SU-DHL-6 (cell line): ENCODE results near the gene TMEM131.

Experiments
- H2AFZ ChIP-seq: fragments of 200-600 bp; sonication (generic); 2 replicates; pipeline ENCODE4 v1.6.1; 2014; ENCODE audit warnings: low read depth, mild to moderate bottlenecking, moderate library complexity, mixed read lengths, antibody characterized with exemption, low read length; ENCODE audit not compliant: severe bottlenecking
- H3F3A ChIP-seq: fragments of 200-600 bp; shearing (Covaris generic); 2 replicates; pipeline ENCODE4 v1.6.0; 2016; ENCODE audit warnings: antibody characterized with exemption, mild to moderate bottlenecking; ENCODE audit not compliant: insufficient read depth
- H3K27ac ChIP-seq: fragments of 200-600 bp; sonication (generic); 2 replicates; pipeline ENCODE4 v1.5.1; 2016; ENCODE audit warnings: low read depth, mild to moderate bottlenecking, low read length, moderate library complexity, mixed read lengths
- H3K27me3 ChIP-seq: fragments of 200-600 bp; sonication (generic), shearing (Covaris generic); 2 replicates; pipeline ENCODE4 v1.6.0; 2014; ENCODE audit warnings: mild to moderate bottlenecking, low read length
- H3K36me3 ChIP-seq: fragments of 200-600 bp; sonication (generic); 2 replicates; pipeline ENCODE4 v1.6.1; 2014; ENCODE audit warnings: mild to moderate bottlenecking, low read length, mixed read lengths
- H3K4me2 ChIP-seq: fragments of 300-600, 200-600 bp; shearing (Covaris generic), sonication (generic); 2 replicates; pipeline ENCODE4 v1.6.0; 2014; ENCODE audit warnings: low read length, low read depth, mild to moderate bottlenecking; ENCODE audit not compliant: poor library complexity, severe bottlenecking
- H3K4me3 ChIP-seq: fragments of 200-600 bp; sonication (generic); 2 replicates; pipeline ENCODE4 v1.5.1; 2014; ENCODE audit warnings: antibody characterized with exemption, low read length, mild to moderate bottlenecking, mixed read lengths; ENCODE audit not compliant: insufficient read depth, poor library complexity, severe bottlenecking
- H3K79me2 ChIP-seq: fragments of 200-600 bp; sonication (generic); 2 replicates; pipeline ENCODE4 v1.6.1; 2014; ENCODE audit warnings: mild to moderate bottlenecking, low read length, moderate library complexity; ENCODE audit not compliant: insufficient read depth
- H3K9ac ChIP-seq: fragments of 200-600 bp; sonication (generic); 2 replicates; pipeline ENCODE4 v1.7.0; 2014; ENCODE audit warnings: mild to moderate bottlenecking, low read length
- H3K9me2 ChIP-seq: fragments of 200-600 bp; sonication (generic); replicated peaks from 2 replicates; pipeline ENCODE4 v1.6.1; 2014; ENCODE audit warnings: low read length; ENCODE audit not compliant: insufficient read depth
- H3K9me3 ChIP-seq: fragments of 200-600 bp; sonication (generic); 2 replicates; pipeline ENCODE4 v1.6.1; 2014; ENCODE audit warnings: low read length, mixed read lengths; ENCODE audit not compliant: insufficient read depth
- H4K20me1 ChIP-seq: fragments of 200-600 bp; sonication (generic); 2 replicates; pipeline ENCODE4 v1.6.1; 2014; ENCODE audit warnings: low read depth, mild to moderate bottlenecking, antibody characterized with exemption, low read length, moderate library complexity, mixed read lengths
- CTCF ChIP-seq: fragments of 200-600 bp; sonication (generic); IDR thresholded peaks from one replicate; pipeline ENCODE4 v1.5.1; 2017; ENCODE audit warnings: antibody characterized with exemption, mild to moderate bottlenecking, low read length, moderate library complexity; ENCODE audit not compliant: insufficient read depth, poor library complexity, severe bottlenecking
- EZH2phosphoT487 ChIP-seq: fragments of 200-600 bp; sonication (generic), shearing (Covaris generic); conservative IDR thresholded peaks from 2 replicates; pipeline ENCODE4 v1.6.1; 2018; ENCODE audit warnings: mild to moderate bottlenecking, antibody characterized with exemption, low read length, moderate library complexity, mixed read lengths

The TMEM131 gene

GRCh38 chr2:97755491-97755890 lies 240.3 kb downstream of the TMEM131 start:
- Histone ChIP-seq H2AFZ (no peak overlapping the region), H3K36me3 (peaks cover 4% of the 10 kb centered on the region; the same call in 1 of the 2 replicates), H4K20me1 (no peaks in the 10 kb centered on the region), H3F3A (no peaks in the 10 kb centered on the region), H3K9ac (no peak overlapping the region), H3K79me2 (no peaks in the 10 kb centered on the region), H3K27ac (no peak overlapping the region), H3K9me3 (no peaks in the 10 kb centered on the region), H3K27me3 (no peaks in the 10 kb centered on the region), H3K9me2 (no peaks in the 10 kb centered on the region), H3K4me3 (no peak overlapping the region), H3K4me2 (no peak overlapping the region)
- no peak for TF ChIP-seq EZH2phosphoT487
- TF ChIP-seq CTCF = no peak

- TF ChIP-seq EZH2phosphoT487 (no peak), CTCF (no peak)
Observed at GRCh38 chr2:97754690-97755346, 240.9 kb downstream of the TMEM131 start.

DNA sequence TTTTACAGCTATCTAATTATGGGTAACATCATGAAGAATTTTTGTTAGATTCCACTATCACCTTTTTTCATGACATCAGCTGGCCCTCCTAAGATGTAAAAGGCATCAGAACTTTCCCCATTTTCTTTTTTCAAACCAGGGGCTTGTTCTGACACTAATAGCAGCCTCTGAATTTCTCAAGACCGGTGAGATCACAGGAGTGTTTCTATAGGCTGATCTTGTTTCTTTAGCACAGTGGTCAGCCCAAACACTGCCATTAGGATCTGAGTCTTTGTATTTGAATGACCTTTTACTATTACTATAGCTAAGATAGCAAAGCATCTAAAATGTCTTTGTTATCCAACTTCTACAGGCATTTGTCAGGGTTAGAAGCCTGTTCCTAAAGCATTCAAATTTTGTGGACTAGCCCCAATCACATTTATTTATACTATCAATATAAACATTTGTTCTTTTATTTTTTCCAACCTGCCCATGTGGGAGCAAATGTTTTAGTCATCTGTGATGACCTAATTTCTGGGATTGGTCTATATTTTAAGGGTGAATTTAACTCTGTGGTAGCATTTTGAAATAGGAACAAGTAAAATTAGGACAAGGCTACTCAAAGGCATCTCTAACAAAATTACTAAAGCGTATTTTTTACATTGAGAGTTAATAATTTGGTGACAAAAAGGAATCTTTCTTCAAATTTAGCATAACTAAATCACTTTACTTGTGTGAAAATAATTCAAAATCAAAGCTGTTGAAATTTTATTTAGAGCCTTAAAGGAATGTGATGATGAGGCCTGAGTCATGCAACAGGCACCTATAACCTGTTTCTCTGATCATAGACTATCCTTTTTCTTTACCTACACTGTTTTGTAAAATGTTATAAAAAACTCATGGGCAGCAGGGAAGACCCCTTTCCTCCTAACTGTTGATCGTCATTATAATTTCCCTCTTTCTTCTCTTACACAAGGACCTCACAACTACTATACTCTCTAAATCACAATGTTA lies 243.1 kb downstream of the TMEM131 start:
- H3K27ac ChIP-seq = no peak overlapping the region; the same call in 1 of the 2 replicates
- H3K9me3 ChIP-seq = no peaks in the 10 kb centered on the region
- H3K9ac ChIP-seq = no peak overlapping the region
- H3K79me2 ChIP-seq = no peaks in the 10 kb centered on the region
- H2AFZ ChIP-seq = no peak overlapping the region
- H3K4me3 ChIP-seq = no peak overlapping the region
- no peaks in the 10 kb centered on the region for H3F3A ChIP-seq
- no peak for TF ChIP-seq EZH2phosphoT487
- no peak for TF ChIP-seq CTCF
- H4K20me1 ChIP-seq = no peaks in the 10 kb centered on the region
- no peaks in the 10 kb centered on the region for H3K9me2 ChIP-seq
- H3K4me2 ChIP-seq = no peak overlapping the region
- H3K36me3 ChIP-seq = peaks cover 4% of the 10 kb centered on the region; the same call in 1 of the 2 replicates
- no peaks in the 10 kb centered on the region for H3K27me3 ChIP-seq

More at GRCh38 chr2:97754690-97755346, 240.9 kb downstream of the TMEM131 start:
- Histone ChIP-seq H3K79me2 (no peaks in the 10 kb centered on the region), H3K36me3 (peaks cover 4% of the 10 kb centered on the region; the same call in 1 of the 2 replicates), H3K4me2 (no peak overlapping the region), H4K20me1 (no peaks in the 10 kb centered on the region), H3K9ac (no peak overlapping the region), H3K27ac (no peak overlapping the region), H3F3A (no peaks in the 10 kb centered on the region), H3K4me3 (no peak overlapping the region), H3K9me2 (no peaks in the 10 kb centered on the region), H3K27me3 (no peaks in the 10 kb centered on the region), H3K9me3 (no peaks in the 10 kb centered on the region), H2AFZ (no peak overlapping the region)
